Hepatocyte (in vitro differentiated cells): ENCODE data around the gene MYH11. TPM values are rescaled to one million over a fixed set of nuclear protein-coding genes. Genes with fewer than 3 reads are reported as not detected.

Experiments used
- DNase-seq: peaks from one replicate; pipeline ENCODE4 v3.0.0-alpha.2; 2016; ENCODE audit warnings: low spot score
- H2AFZ ChIP-seq: fragments of 200-600 bp; sonication (generic); 2 replicates; pipeline ENCODE4 v1.6.0; 2016; ENCODE audit warnings: antibody characterized with exemption, mild to moderate bottlenecking
- H3K27ac ChIP-seq: fragments of 200-600 bp; sonication (generic); 2 replicates; pipeline ENCODE4 v1.5.1; 2016; ENCODE audit warnings: mild to moderate bottlenecking
- H3K27me3 ChIP-seq: fragments of 200-600 bp; sonication (generic); 2 replicates; pipeline ENCODE4 v1.6.1; 2016
- H3K36me3 ChIP-seq: fragments of 200-600 bp; sonication (generic); replicated peaks from 2 replicates; pipeline ENCODE4 v1.5.1; 2016; ENCODE audit warnings: low read depth; ENCODE audit not compliant: insufficient read depth
- H3K4me1 ChIP-seq: fragments of 200-600 bp; sonication (generic); 2 replicates; pipeline ENCODE4 v1.5.1; 2016; ENCODE audit warnings: mild to moderate bottlenecking, moderate library complexity; ENCODE audit not compliant: insufficient read depth
- H3K4me2 ChIP-seq: fragments of 200-600 bp; sonication (generic); 2 replicates; pipeline ENCODE4 v1.6.0; 2016
- H3K4me3 ChIP-seq: fragments of 200-600 bp; sonication (generic); 2 replicates; pipeline ENCODE4 v1.5.1; 2016; ENCODE audit warnings: mild to moderate bottlenecking
- H3K79me2 ChIP-seq: fragments of 200-600 bp; sonication (generic); 2 replicates; pipeline ENCODE4 v1.6.0; 2017; ENCODE audit warnings: mild to moderate bottlenecking
- H3K9me2 ChIP-seq: fragments of 200-600 bp; sonication (generic); replicated peaks from 2 replicates; pipeline ENCODE4 v1.6.0; 2017; ENCODE audit warnings: mild to moderate bottlenecking; ENCODE audit not compliant: insufficient read depth
- H3K9me3 ChIP-seq: fragments of 200-600 bp; sonication (generic); 2 replicates; pipeline ENCODE4 v1.5.1; 2016; ENCODE audit warnings: low read depth, mild to moderate bottlenecking
- H4K20me1 ChIP-seq: fragments of 200-600 bp; sonication (generic); 2 replicates; pipeline ENCODE4 v1.6.0; 2016; ENCODE audit warnings: mild to moderate bottlenecking; ENCODE audit not compliant: insufficient read depth, poor library complexity, severe bottlenecking
- CTCF ChIP-seq: fragments of 200-600 bp; sonication (generic); IDR thresholded peaks from 2 replicates; pipeline ENCODE4 v1.5.1; 2016; ENCODE audit warnings: antibody characterized with exemption, mild to moderate bottlenecking; ENCODE audit not compliant: poor library complexity
- EZH2 ChIP-seq: fragments of 200-600 bp; sonication (generic); IDR thresholded peaks from 2 replicates; pipeline ENCODE4 v1.6.1; 2016; ENCODE audit warnings: antibody characterized with exemption, mild to moderate bottlenecking, borderline replicate concordance
- EZH2phosphoT487 ChIP-seq: fragments of 200-600 bp; sonication (generic); IDR thresholded peaks from one replicate; pipeline ENCODE4 v1.6.1; 2018; ENCODE audit warnings: antibody characterized with exemption, mild to moderate bottlenecking, low read depth, moderate library complexity; ENCODE audit not compliant: unreplicated experiment, severe bottlenecking
- WGBS: methylation state at CpG from one replicate; pipeline ENCODE4 v1.1.6; 2016; ENCODE audit warnings: low lambda C conversion rate; ENCODE audit errors: missing lambda C conversion rate; 5-methylcytosine and 5-hydroxymethylcytosine counted together
- polyA plus RNA-seq: library from polyadenylated mRNA; unstranded; fragments of >200 nt; fragmentation: Nextera tagmentation; extraction: Ambion mirVana; gene quantifications from 2 replicates; pipeline ENCODE4 v1.2.1, GENCODE V29; 2016
- total RNA-seq: library from RNA; depleted of rRNA; stranded (reverse); fragments of >200 nt; gene quantifications from 2 replicates; pipeline ENCODE4 v1.2.3, GENCODE V29; 2014

The MYH11 gene
- total and polyA plus RNA-seq, 2 experiments from 2014 or later: 0.59 to 5.9 TPM

- no peak overlapping the region for H3K4me3 ChIP-seq
- no peaks in the 10 kb centered on the region for H4K20me1 ChIP-seq
- WGBS: 89% methylated on average over 2 of the region's 3 CpGs
Measured at GRCh38 chr16:15891508-15891907, 34.7 kb upstream of the MYH11 start.

GRCh38 chr16:15888072-15888976 lies 31.5 kb upstream of the MYH11 start, which contains the start of gene CEP20:
CEP20 (minus strand) TSS chr16:15888603; CDS start chr16:15888585, 18 bp downstream.
- Histone ChIP-seq H3K9me2 (no peaks in the 10 kb centered on the region), H3K79me2 (peaks cover 45% of the 10 kb centered on the region), H3K9me3 (no peaks in the 10 kb centered on the region), H3K4me3 (peak within 1 kb of the TSS; percentile 71), H3K36me3 (no peaks in the 10 kb centered on the region), H2AFZ (peak within 1 kb of the TSS; percentile 76), H3K4me1 (peaks cover 6% of the 10 kb centered on the region), H3K27ac (peak within 1 kb of the TSS; percentile 83), H3K27me3 (no peaks in the 10 kb centered on the region), H3K4me2 (peak within 1 kb of the TSS; percentile 90), H4K20me1 (no peaks in the 10 kb centered on the region)
- peak; percentile 100 for DNase-seq
- TF ChIP-seq EZH2 (no peak), CTCF (no peak), EZH2phosphoT487 (no peak)
- under 1% methylated on average over 41 of the region's 41 CpGs for WGBS

More at GRCh38 chr16:15891508-15891907, 34.7 kb upstream of the MYH11 start:
- Histone ChIP-seq H2AFZ (no peak overlapping the region), H3K4me1 (peaks cover 6% of the 10 kb centered on the region), H3K27ac (no peak overlapping the region), H3K27me3 (no peaks in the 10 kb centered on the region), H3K4me2 (no peak overlapping the region), H3K9me2 (no peaks in the 10 kb centered on the region), H3K9me3 (no peaks in the 10 kb centered on the region), H3K36me3 (no peaks in the 10 kb centered on the region), H3K79me2 (peaks cover 16% of the 10 kb centered on the region)
- no peak for TF ChIP-seq EZH2
- TF ChIP-seq EZH2phosphoT487: no peak
- TF ChIP-seq CTCF: no peak
- DNase-seq: no peak

- Histone ChIP-seq H3K36me3 (no peaks in the 10 kb centered on the region), H3K27ac (no peak overlapping the region), H3K4me3 (peak overlapping the region; percentile 71), H3K4me1 (peaks cover 6% of the 10 kb centered on the region), H3K4me2 (peak overlapping the region; percentile 90), H3K9me3 (no peaks in the 10 kb centered on the region), H3K9me2 (no peaks in the 10 kb centered on the region), H3K27me3 (no peaks in the 10 kb centered on the region), H3K79me2 (peaks cover 45% of the 10 kb centered on the region), H2AFZ (no peak overlapping the region), H4K20me1 (no peaks in the 10 kb centered on the region)
- TF ChIP-seq CTCF (no peak), EZH2phosphoT487 (no peak), EZH2 (no peak)
- WGBS: 90% methylated on average over 4 of the region's 4 CpGs
- DNase-seq: no peak
Measured at GRCh38 chr16:15887283-15887682, 30.5 kb upstream of the MYH11 start.
